Upper lobe of right lung (tissue), 1 donor: ENCODE data around the gene KRTAP12-2. TPM values are rescaled to one million over a fixed set of nuclear protein-coding genes. Genes with fewer than 3 reads are reported as not detected.
A peak's percentile ranks its signal among the peaks of the same experiment; 100 is the strongest.
"Not testable (repeated sequence)": the region's sequence is repeated elsewhere in the genome, so short reads cannot be mapped to it uniquely, and the experiment has no call there.

Experiments
- ATAC-seq: fragments of 200-7000 bp; cut with Tn5 transposase; one replicate; pipeline ENCODE4 v1.9.1; 2020; ENCODE audit warnings: mild to moderate bottlenecking, moderate library complexity
- DNase-seq: peaks from one replicate; pipeline ENCODE4 v3.0.0-alpha.2; 2020
- H3K27ac ChIP-seq: fragments of 200-600 bp; one replicate; pipeline ENCODE4 v1.8.0; 2022
- H3K27me3 ChIP-seq: fragments of 200-600 bp; one replicate; pipeline ENCODE4 v1.8.0; 2022; ENCODE audit warnings: mild to moderate bottlenecking
- H3K36me3 ChIP-seq: fragments of 200-600 bp; one replicate; pipeline ENCODE4 v1.8.0; 2022
- H3K4me1 ChIP-seq: fragments of 200-600 bp; one replicate; pipeline ENCODE4 v1.8.0; 2022
- H3K4me3 ChIP-seq: fragments of 200-600 bp; one replicate; pipeline ENCODE4 v1.8.0; 2022; ENCODE audit warnings: mild to moderate bottlenecking
- H3K9me3 ChIP-seq: fragments of 200-600 bp; one replicate; pipeline ENCODE4 v1.8.0; 2022
- intact Hi-C: fragments of 100-400 bp; cut with DNase I; formaldehyde crosslinking; loops from one replicate; pipeline ENCODE4 v1.11.0; 2022
- total RNA-seq: library from RNA; stranded (reverse); fragmentation: NEBNext Ultra II Directional; extraction: Animal tissue kit (Norgen Biotek cat#: 25700); gene quantifications from one replicate; pipeline ENCODE4 v1.2.1, GENCODE V29; 2021
- TF ChIP-seq, protein P1 (sequence below): fragments of 200-600 bp; IDR thresholded peaks from one replicate; pipeline ENCODE4 v1.8.0; 2022; ENCODE audit warnings: antibody characterized with exemption
- donor health status: DM: no; HTN: yes; CAD: no; lungs with severe emphysema.

KRTAP12-2 gene
- total RNA-seq, 1 donor from 2014 or later: not detected

DNA sequence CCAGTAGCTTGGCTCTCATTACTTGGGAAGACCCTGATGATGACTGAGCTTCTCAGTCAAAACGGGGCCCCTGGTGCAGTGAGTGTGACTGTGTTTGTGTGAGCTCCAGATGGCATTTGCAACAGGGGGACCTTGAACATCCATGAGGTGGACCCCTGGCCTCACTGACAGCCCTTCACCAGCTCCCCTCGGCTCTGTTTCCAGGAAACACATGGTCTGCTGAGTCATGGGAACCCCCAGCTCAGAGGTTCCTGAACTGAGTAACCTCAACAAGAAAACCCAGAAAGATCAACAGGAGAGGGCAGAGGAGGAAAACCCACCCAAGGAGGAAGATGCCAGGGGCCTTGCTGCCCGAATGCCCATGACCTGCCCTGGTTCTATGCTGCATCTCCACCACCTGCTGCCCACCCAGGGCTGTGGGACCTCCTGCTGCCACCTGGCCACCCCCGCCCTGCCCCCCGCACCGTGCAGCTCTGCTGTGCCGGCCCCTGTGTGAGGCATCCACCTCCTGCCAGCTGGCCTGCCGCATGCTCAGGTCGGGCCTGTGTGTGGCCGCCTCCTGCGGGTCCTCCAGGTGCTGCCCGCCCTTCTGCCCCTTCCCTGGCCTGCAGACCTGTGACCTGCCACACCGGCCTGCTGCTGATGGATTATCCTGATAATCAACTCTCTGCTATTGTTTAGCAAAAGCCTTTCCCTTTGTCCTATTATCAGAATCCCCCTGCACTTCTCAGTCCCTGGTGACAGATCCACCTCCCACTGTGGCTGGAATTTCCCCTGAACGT, 19.5 kb upstream of the KRTAP12-2 start:
- no peaks in the 10 kb centered on the region for H3K9me3 ChIP-seq
- H3K27me3 ChIP-seq: no peaks in the 10 kb centered on the region
- TF ChIP-seq, protein P1, sequence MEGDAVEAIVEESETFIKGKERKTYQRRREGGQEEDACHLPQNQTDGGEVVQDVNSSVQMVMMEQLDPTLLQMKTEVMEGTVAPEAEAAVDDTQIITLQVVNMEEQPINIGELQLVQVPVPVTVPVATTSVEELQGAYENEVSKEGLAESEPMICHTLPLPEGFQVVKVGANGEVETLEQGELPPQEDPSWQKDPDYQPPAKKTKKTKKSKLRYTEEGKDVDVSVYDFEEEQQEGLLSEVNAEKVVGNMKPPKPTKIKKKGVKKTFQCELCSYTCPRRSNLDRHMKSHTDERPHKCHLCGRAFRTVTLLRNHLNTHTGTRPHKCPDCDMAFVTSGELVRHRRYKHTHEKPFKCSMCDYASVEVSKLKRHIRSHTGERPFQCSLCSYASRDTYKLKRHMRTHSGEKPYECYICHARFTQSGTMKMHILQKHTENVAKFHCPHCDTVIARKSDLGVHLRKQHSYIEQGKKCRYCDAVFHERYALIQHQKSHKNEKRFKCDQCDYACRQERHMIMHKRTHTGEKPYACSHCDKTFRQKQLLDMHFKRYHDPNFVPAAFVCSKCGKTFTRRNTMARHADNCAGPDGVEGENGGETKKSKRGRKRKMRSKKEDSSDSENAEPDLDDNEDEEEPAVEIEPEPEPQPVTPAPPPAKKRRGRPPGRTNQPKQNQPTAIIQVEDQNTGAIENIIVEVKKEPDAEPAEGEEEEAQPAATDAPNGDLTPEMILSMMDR: no peak
- H3K27ac ChIP-seq: no peak overlapping the region
- ATAC-seq: no peak
- H3K4me1 ChIP-seq: no peaks in the 10 kb centered on the region
- peak; percentile 53 for DNase-seq
- no peaks in the 10 kb centered on the region for H3K36me3 ChIP-seq
- intact Hi-C loops: no loop called here
- no peak overlapping the region for H3K4me3 ChIP-seq

DNA sequence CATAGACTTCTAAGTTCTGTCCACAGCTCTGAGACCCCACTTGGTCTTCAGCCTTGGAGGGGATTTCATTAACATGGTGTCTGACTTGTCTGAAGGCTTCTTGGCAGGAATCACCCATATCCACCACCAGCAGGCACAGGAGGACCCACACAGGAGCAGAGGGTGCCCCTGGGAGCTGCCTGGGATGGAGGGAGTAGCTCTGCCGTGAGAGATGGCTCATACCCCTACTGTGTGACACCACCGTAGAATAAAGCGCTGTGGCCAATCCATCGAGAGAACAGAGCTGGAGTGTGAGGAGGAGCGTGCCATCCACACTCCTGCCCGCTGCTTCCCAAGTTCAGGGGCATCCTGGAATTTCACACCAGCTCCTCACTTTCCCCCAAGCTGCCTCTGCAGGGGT, 18.3 kb upstream of the KRTAP12-2 start:
- intact Hi-C loops, H3K27ac ChIP-seq, H3K9me3 ChIP-seq, H3K27me3 ChIP-seq, H3K36me3 ChIP-seq, H3K4me3 ChIP-seq, ATAC-seq, H3K4me1 ChIP-seq: not testable (repeated sequence)
- peak; percentile 56 for DNase-seq

DNA sequence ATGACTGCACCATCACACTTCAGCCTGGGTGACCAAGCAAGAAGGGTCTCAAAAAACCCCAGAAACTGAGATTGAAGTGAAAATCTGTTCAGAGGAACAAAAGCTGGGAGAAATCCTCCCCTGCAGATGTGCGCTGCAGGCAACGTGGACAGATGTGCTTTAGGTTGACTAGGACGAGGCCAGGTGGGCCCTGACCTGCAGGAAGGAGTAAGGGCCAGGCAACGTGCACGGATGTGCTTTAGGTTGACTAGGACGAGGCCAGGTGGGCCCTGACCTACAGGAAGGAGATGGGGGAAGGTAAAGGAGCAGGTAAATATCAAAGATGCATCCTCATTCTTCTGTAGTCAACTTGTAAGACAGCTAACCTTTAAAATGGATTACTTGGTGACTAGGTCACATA, 17.8 kb upstream of the KRTAP12-2 start:
- no peak overlapping the region for H3K27ac ChIP-seq
- no peak for DNase-seq
- intact Hi-C loops: no loop called here
- no peak overlapping the region for H3K4me3 ChIP-seq
- TF ChIP-seq, protein P1: no peak
- peaks cover 5% of the 10 kb centered on the region for H3K27me3 ChIP-seq
- no peak for ATAC-seq
- H3K36me3 ChIP-seq: no peaks in the 10 kb centered on the region
- H3K9me3 ChIP-seq: no peaks in the 10 kb centered on the region
- H3K4me1 ChIP-seq: no peaks in the 10 kb centered on the region

DNA sequence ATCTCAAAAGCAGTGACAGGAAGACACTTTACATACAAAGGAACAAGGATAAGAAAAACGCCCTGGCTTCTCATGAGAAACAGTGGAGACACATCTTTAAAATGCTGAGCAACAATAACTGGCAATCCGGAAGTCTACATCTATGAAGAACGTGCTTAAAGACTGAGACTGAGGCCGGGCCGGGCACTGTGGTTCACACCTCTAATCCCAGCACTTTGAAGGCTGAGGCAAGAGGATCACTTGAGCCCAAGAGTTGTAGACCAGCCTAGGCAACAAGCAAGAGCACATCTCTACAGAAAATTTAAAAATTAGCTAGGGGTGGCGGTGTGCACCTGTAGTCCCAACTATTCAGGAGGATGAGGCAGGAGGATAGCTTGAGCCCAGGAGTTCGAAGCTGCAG, 17.4 kb upstream of the KRTAP12-2 start:
- Histone ChIP-seq H3K9me3 (no peaks in the 10 kb centered on the region), H3K4me1 (no peaks in the 10 kb centered on the region), H3K27me3 (peaks cover 5% of the 10 kb centered on the region), H3K4me3 (no peak overlapping the region), H3K36me3 (no peaks in the 10 kb centered on the region), H3K27ac (no peak overlapping the region)
- DNase-seq (no peak), ATAC-seq (no peak)
- intact Hi-C loops: no loop called here
- TF ChIP-seq, protein P1: no peak

DNA sequence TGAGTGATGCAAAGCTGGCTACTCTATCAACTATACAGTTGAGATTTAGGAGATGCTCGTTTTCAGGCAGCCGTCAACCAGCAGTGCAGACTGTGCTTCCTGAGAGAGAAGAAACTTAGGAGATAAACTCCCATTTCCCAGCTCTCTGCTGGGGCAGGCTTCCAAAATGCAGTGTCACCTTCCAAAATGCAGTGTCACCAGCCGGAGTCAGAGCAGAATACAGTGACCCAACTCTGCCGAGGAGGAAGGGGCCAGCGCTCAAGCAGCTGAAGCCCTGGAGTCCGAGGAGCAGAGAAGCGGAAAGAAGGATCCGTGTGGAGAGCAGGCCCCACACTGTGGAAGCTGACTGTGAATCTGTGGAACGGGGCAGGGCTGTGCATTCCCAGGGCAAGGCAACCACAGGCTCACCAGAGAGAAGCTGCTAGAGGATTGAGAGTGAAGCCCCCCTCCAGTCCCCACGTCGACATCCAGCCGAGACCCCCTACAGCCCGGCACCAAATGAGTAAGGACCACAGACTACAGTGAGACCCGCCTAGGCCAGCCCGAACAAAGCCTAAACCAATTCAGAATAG, 15.9 kb upstream of the KRTAP12-2 start:
- H3K27me3 ChIP-seq: peaks cover 5% of the 10 kb centered on the region
- H3K4me1 ChIP-seq: no peaks in the 10 kb centered on the region
- no peak overlapping the region for H3K4me3 ChIP-seq
- TF ChIP-seq, protein P1: no peak
- no peak for DNase-seq
- ATAC-seq: no peak
- H3K9me3 ChIP-seq: no peaks in the 10 kb centered on the region
- H3K36me3 ChIP-seq: no peaks in the 10 kb centered on the region
- intact Hi-C loops: no loop called here
- no peak overlapping the region for H3K27ac ChIP-seq

DNA sequence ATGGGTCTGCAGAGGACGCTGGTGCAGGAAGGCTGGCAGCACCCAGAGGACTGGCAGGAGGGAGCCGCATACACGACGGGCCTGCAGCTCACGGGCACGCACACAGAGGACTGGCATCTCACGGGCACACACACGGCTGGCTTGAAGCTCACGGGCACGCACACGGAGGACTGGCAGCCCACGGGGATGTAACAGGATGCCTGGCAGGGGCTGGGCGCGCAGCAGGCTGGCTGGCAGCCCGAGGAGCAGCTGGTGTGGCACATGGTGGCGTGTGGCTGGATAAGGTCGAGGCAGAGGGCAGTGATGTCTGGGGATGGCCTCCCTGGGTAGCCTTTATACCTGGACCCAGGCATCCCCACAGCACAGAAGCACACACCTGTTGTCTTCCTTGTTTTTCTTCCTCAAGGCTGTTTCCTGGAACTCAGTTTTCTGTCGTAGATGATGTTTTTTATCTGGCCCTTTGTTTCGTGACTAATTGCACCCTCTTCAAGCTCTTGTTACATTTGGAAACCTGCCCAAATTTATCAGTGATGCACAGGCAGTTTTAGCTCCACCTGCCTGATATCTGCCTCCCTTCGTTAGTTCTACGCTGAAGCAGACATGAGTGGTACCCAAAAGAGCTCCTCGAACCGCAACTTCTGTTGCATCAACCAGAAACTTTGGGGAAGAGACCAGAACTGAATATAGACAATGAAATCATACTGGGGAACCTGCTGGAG, 15.3 kb upstream of the KRTAP12-2 start, which contains the start of gene KRTAP12-1:
Gene KRTAP12-1, minus strand, starts transcription at position 303 of the 719 bp plus-strand sequence. Its CDS starts 40 bp downstream, at position 263.
- DNase-seq (no peak), ATAC-seq (peak; percentile 26)
- H3K9me3 ChIP-seq: no peaks in the 10 kb centered on the region
- H3K4me3 ChIP-seq: no peak within 1 kb of the TSS
- intact Hi-C loops: no loop called here
- H3K36me3 ChIP-seq: no peaks in the 10 kb centered on the region
- peaks cover 5% of the 10 kb centered on the region for H3K27me3 ChIP-seq
- no peaks in the 10 kb centered on the region for H3K4me1 ChIP-seq
- H3K27ac ChIP-seq: no peak within 1 kb of the TSS
- TF ChIP-seq, protein P1: no peak
